Measurements from ENCODE around the gene SDCCAG8.

DNA sequence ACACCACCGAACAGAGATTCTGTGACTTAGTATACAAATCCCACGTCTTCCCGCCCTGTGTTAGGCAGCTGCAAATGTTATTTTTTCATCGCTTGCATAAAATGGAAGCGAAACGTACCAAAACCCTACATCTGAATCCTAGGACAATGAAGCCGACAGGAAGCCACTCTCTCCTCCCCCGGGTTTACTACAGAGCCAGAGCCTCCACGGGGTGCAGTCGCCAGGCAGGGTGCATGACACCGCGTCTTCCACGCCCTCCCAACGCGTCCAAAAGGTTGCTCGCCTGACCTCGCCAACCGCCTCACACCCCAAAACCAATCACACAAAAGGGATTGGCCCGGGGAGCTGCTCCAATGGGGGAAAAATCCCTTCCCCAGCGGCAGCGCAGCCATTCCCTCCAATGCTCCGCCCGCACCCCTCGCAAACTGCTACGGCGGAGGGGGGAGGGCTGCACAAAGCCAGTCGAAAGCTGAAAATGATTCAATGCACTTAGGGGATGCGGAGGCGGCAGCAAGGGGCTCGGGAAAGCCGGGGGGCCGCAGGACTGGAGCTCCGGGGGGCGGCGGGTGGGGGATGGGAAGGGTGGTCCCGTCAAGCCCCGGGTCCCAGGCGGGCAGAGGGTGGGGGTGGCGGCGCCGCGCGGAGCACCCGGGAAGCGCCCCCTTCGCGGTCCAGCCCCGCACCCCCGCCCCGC, 1.5 kb upstream of the SDCCAG8 start:
- TF ChIP-seq, protein P1, sequence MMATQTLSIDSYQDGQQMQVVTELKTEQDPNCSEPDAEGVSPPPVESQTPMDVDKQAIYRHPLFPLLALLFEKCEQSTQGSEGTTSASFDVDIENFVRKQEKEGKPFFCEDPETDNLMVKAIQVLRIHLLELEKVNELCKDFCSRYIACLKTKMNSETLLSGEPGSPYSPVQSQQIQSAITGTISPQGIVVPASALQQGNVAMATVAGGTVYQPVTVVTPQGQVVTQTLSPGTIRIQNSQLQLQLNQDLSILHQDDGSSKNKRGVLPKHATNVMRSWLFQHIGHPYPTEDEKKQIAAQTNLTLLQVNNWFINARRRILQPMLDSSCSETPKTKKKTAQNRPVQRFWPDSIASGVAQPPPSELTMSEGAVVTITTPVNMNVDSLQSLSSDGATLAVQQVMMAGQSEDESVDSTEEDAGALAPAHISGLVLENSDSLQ (IDR thresholded peaks at IDR 0.05), result no peak
- TF ChIP-seq FOXM1 (IDR thresholded peaks at IDR 0.05; ENCODE audit: borderline replicate concordance), result no peak
- TF ChIP-seq SP1 (IDR thresholded peaks at IDR 0.05), result no peak
- TF ChIP-seq SUZ12 (IDR thresholded peaks at IDR 0.05), result no peak
